K562 (cell line): ENCODE data around the gene FCGR3A. TPM values are rescaled to one million over a fixed set of nuclear protein-coding genes. Genes with fewer than 3 reads are reported as not detected.

Experiments used
- CAMTA2 ChIP-seq: fragments of 250-450 bp; sonication (Bioruptor Pico); conservative IDR thresholded peaks from 2 replicates; pipeline ENCODE4 v1.5.1; 2022
- CEBPB ChIP-seq: fragments of 450-650 bp; IDR thresholded peaks from 2 replicates; pipeline ENCODE4 v1.6.1; 2016; ENCODE audit warnings: missing genetic modification characterization, missing compliant biosample characterization
- EP300 ChIP-seq: IDR thresholded peaks from 2 replicates; pipeline ENCODE4 v1.6.1; 2012; ENCODE audit warnings: low read length, improper control_type of control experiment
- HDAC3 ChIP-seq: fragments of 450-650 bp; IDR thresholded peaks from 2 replicates; pipeline ENCODE4 v1.6.1; 2018; ENCODE audit warnings: borderline replicate concordance, mild to moderate bottlenecking, moderate library complexity; ENCODE audit not compliant: partially characterized antibody
- HIVEP1 ChIP-seq: fragments of 250-450 bp; sonication (Bioruptor Pico); IDR thresholded peaks from 2 replicates; pipeline ENCODE4 v1.4.0; 2020; ENCODE audit warnings: mild to moderate bottlenecking
- KAT2B ChIP-seq: IDR thresholded peaks from one replicate; pipeline ENCODE4 v1.6.1; 2012; ENCODE audit warnings: low read depth, mild to moderate bottlenecking, control low read depth, inconsistent platforms, low read length, moderate library complexity
- NEUROD1 ChIP-seq: fragments of 150-350 bp; IDR thresholded peaks from 2 replicates; pipeline ENCODE4 v1.6.1; 2014; ENCODE audit warnings: borderline replicate concordance, low read length, low read depth; ENCODE audit not compliant: partially characterized antibody
- NFE2 ChIP-seq: IDR thresholded peaks from 2 replicates; pipeline ENCODE4 v1.6.1; 2014; ENCODE audit warnings: antibody characterized with exemption, low read depth
- PHF8 ChIP-seq: fragments of 200-600 bp; sonication (generic); IDR thresholded peaks from 2 replicates; pipeline ENCODE4 v1.6.1; 2012; ENCODE audit warnings: mixed run types, mild to moderate bottlenecking, inconsistent platforms, low read length, moderate library complexity, borderline replicate concordance
- POLR2A ChIP-seq: fragments of 450-650 bp; conservative IDR thresholded peaks from 2 replicates; pipeline ENCODE4 v1.6.1; 2016
- RCOR1 ChIP-seq, 2 experiments: IDR thresholded peaks; 2 replicates each; pipeline ENCODE4 v1.6.1; 2012; ENCODE audit warnings: low read depth in 2 of 2, low read length in 2 of 2, borderline replicate concordance in 1 of 2, improper control_type of control experiment in 1 of 2
- TAF9B ChIP-seq: fragments of 450-650 bp; IDR thresholded peaks from 2 replicates; pipeline ENCODE4 v1.6.1; 2018; ENCODE audit warnings: mild to moderate bottlenecking; ENCODE audit not compliant: partially characterized antibody
- TEAD2 ChIP-seq: fragments of 450-650 bp; IDR thresholded peaks from 2 replicates; pipeline ENCODE4 v1.6.1; 2016; ENCODE audit warnings: missing genetic modification characterization, control low read depth, missing compliant biosample characterization
- ZBTB11 ChIP-seq, 3 experiments: fragments of 200-800 bp in 1 of 3; fragments of 250-450 bp in 1 of 3; fragments of 450-650 bp in 1 of 3; sonication (Bioruptor Pico) in 1 of 3; sonication (Bioruptor generic) in 1 of 3; formaldehyde crosslinking in 1 of 3; IDR thresholded peaks; 2 replicates each; pipeline versions ENCODE4 v1.6.1 to v1.8.0; 2016 to 2022; ENCODE audit warnings: mild to moderate bottlenecking in 2 of 3, missing genetic modification characterization in 2 of 3, missing compliant biosample characterization in 1 of 3, moderate library complexity in 1 of 3
- ZNF23 ChIP-seq: fragments of 250-450 bp; sonication (Bioruptor Pico); IDR thresholded peaks from 2 replicates; pipeline ENCODE4 v1.4.0; 2020; ENCODE audit warnings: mild to moderate bottlenecking
- ZNF398 ChIP-seq: fragments of 250-450 bp; sonication (Bioruptor Pico); IDR thresholded peaks from 2 replicates; pipeline ENCODE4 v1.8.0; 2021; ENCODE audit warnings: moderate library complexity, mild to moderate bottlenecking, inconsistent platforms
- polyA plus RNA-seq, 8 experiments: library from polyadenylated mRNA; depleted of rRNA in 4 of 8; stranded (reverse) in 5 of 8; unstranded in 3 of 8; fragments of >200 nt; fragmentation: Nextera tagmentation in 2 of 8; fragmentation: Illumina TruSeq in 1 of 8; extraction: Ambion mirVana in 2 of 8; extraction: Trizol in 1 of 8; gene quantifications; 2 replicates each; pipeline versions ENCODE4 v1.2.1 to v1.2.3, GENCODE V29; 2011 to 2014; ENCODE audit warnings: inconsistent platforms in 1 of 8, missing spikeins in 1 of 8
- total RNA-seq, 7 experiments: library from RNA; depleted of rRNA in 6 of 7; stranded (reverse); fragments of >200 nt in 6 of 7; fragmentation: Illumina TruSeq in 2 of 7; extraction: Trizol in 2 of 7; gene quantifications; 2 replicates each; pipeline versions ENCODE4 v1.2.1 to v1.2.3, GENCODE V29; 2011 to 2021; ENCODE audit warnings: low replicate concordance in 1 of 7
- TF ChIP-seq, protein P1 (sequence below): sonication (generic); formaldehyde crosslinking; IDR thresholded peaks from 2 replicates; pipeline ENCODE4 v1.8.0; 2022; ENCODE audit warnings: mild to moderate bottlenecking, low read depth, missing genetic modification reagents
- TF ChIP-seq, protein P2 (sequence below), 2 experiments: fragments of 200-800 bp in 1 of 2; sonication (Bioruptor generic) in 1 of 2; sonication (generic) in 1 of 2; formaldehyde crosslinking in 1 of 2; IDR thresholded peaks in 1 of 2; conservative IDR thresholded peaks in 1 of 2; 2 replicates each; pipeline versions ENCODE4 v1.5.0 to v1.6.1; 2016 to 2020; ENCODE audit warnings: missing compliant biosample characterization in 1 of 2, missing genetic modification characterization in 1 of 2, missing genetic modification reagents in 1 of 2

Gene FCGR3A
- total and polyA plus RNA-seq, 9 of the 15 experiments (the other 6 are each of a cell fraction or from before 2014, with no cell fraction given): 0.04 to 0.29 (median 0.14) TPM; not detected in 3

DNA sequence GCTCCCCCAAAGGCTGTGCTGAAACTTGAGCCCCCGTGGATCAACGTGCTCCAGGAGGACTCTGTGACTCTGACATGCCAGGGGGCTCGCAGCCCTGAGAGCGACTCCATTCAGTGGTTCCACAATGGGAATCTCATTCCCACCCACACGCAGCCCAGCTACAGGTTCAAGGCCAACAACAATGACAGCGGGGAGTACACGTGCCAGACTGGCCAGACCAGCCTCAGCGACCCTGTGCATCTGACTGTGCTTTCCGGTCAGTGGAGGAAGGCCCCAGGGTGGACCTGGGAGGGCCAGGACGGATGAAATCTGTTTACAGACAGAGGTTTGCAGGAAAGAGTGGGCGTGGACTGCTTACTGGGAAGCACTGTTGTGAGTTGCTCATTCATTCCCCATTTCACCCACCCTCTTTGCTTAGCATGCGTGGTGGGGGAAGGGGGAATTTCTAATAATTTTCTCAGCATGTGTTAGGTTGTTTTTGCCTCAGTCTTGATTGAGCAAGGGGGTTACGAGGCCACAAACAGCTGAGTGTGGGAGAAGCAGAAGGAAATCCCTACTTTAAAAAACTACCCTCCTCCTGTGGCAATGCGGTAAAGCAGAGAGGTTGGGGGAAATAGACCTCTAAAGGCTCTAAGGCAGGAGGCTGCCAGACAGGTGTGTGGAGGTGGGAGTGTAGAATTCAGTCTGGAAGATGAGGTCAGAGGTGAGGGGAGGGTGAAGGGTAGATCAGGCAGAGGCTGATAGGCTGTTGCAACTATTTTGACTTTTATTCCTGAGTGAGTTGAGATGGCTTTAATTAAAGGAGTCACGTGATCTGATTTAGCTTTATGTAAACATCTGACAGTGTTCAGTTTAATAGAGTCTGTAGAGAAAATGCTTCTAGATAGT is 43.0 kb downstream of the FCGR3A start (continued):
- TF ChIP-seq ZBTB11 (CRISPR knock-in tag; IDR thresholded peaks at IDR 0.05): 0 out of 6 replicates have a peak, but pooled peaks of 1 of the 3 experiments have one; percentile 45
- TF ChIP-seq EP300: 0 out of 2 replicates have a peak, but pooled peaks have one; percentile 11
- peak; percentile 50 for TF ChIP-seq POLR2A
- TF ChIP-seq CAMTA2: no peak
- no peak for TF ChIP-seq NEUROD1
- no peak for TF ChIP-seq ZNF398 (CRISPR knock-in tag)
- TF ChIP-seq NFE2: 0 out of 2 replicates have a peak, but pooled peaks have one; percentile 20
- no peak; the same call in 1 of the 2 replicates for TF ChIP-seq PHF8
- TF ChIP-seq HDAC3: no peak
- peak in 1 of 2 experiments; percentile 58; a peak in 1 of 4 replicates for TF ChIP-seq RCOR1 (IDR thresholded peaks at IDR 0.05; ENCODE audit: borderline replicate concordance in 1 of 2, low read depth in 2 of 2, low read length in 2 of 2)
- TF ChIP-seq, protein P1, sequence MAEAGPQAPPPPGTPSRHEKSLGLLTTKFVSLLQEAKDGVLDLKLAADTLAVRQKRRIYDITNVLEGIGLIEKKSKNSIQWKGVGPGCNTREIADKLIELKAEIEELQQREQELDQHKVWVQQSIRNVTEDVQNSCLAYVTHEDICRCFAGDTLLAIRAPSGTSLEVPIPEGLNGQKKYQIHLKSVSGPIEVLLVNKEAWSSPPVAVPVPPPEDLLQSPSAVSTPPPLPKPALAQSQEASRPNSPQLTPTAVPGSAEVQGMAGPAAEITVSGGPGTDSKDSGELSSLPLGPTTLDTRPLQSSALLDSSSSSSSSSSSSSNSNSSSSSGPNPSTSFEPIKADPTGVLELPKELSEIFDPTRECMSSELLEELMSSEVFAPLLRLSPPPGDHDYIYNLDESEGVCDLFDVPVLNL: no peak
- peak; percentile 61; the same call in 1 of the 2 replicates for TF ChIP-seq CEBPB (tag)
- TF ChIP-seq, protein P2, sequence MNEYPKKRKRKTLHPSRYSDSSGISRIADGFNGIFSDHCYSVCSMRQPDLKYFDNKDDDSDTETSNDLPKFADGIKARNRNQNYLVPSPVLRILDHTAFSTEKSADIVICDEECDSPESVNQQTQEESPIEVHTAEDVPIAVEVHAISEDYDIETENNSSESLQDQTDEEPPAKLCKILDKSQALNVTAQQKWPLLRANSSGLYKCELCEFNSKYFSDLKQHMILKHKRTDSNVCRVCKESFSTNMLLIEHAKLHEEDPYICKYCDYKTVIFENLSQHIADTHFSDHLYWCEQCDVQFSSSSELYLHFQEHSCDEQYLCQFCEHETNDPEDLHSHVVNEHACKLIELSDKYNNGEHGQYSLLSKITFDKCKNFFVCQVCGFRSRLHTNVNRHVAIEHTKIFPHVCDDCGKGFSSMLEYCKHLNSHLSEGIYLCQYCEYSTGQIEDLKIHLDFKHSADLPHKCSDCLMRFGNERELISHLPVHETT (CRISPR knock-in tag; conservative IDR thresholded peaks at IDR 0.05 in 1 of 2, IDR thresholded peaks at IDR 0.05 in 1 of 2): no peak
- TF ChIP-seq ZNF23 (CRISPR knock-in tag): no peak
- TF ChIP-seq HIVEP1 (CRISPR knock-in tag): no peak
- peak; percentile 13 for TF ChIP-seq TAF9B
- TF ChIP-seq TEAD2 (tag): no peak
- no peak for TF ChIP-seq KAT2B
